Measurements from ENCODE around the gene MCMBP. TPM values are rescaled to one million over a fixed set of nuclear protein-coding genes. Genes with fewer than 3 reads are reported as not detected.

MCMBP gene
- total RNA-seq, 1 experiment from 2014 or later = 71.0 TPM

DNA sequence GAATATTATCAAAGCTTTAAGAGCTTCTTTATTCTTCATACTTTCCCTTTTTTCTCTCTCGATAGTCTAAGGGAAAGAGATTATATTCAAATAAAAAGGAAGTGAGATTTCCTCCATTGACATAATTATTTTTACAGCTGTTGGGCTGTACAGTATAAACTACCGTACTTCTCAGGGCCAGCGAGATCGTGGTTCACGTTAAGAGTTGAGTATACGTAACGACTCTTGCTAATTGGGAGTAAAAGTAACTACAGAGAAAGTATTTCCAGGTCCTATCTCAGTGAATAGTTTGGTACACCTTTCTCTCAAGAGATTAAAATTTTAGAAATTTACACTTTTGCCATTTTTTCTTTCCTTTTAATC lies 89.0 kb downstream of the MCMBP start:
- Mint-ChIP-seq H3K36me3 (ENCODE audit: insufficient read depth, unreplicated experiment) (no peaks in the 10 kb centered on the region), H3K27ac (ENCODE audit: low read depth, unreplicated experiment) (no peak overlapping the region), H3K4me3 (ENCODE audit: unreplicated experiment) (no peak overlapping the region), H3K27me3 (ENCODE audit: insufficient read depth, unreplicated experiment) (no peaks in the 10 kb centered on the region), H3K9me3 (ENCODE audit: unreplicated experiment) (no peaks in the 10 kb centered on the region), H3K4me1 (ENCODE audit: insufficient read depth, unreplicated experiment) (peaks cover 5% of the 10 kb centered on the region)
- no peak for DNase-seq (ENCODE audit: unreplicated experiment)
- BruUV-seq (replicated peaks) = no TSS peak
- CTCF ChIA-PET = no interaction called here
- TF ChIP-seq, protein P1, sequence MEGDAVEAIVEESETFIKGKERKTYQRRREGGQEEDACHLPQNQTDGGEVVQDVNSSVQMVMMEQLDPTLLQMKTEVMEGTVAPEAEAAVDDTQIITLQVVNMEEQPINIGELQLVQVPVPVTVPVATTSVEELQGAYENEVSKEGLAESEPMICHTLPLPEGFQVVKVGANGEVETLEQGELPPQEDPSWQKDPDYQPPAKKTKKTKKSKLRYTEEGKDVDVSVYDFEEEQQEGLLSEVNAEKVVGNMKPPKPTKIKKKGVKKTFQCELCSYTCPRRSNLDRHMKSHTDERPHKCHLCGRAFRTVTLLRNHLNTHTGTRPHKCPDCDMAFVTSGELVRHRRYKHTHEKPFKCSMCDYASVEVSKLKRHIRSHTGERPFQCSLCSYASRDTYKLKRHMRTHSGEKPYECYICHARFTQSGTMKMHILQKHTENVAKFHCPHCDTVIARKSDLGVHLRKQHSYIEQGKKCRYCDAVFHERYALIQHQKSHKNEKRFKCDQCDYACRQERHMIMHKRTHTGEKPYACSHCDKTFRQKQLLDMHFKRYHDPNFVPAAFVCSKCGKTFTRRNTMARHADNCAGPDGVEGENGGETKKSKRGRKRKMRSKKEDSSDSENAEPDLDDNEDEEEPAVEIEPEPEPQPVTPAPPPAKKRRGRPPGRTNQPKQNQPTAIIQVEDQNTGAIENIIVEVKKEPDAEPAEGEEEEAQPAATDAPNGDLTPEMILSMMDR (IDR thresholded peaks at IDR 0.05; ENCODE audit: unreplicated experiment) = no peak
- POLR2A ChIA-PET = interaction anchor here (1.2 kb wide), 1 partner anchor 13 kb away, joined by 3 read pairs; no protein-coding TSS in a partner anchor
- intact Hi-C loops (cut with micrococcal nuclease) = no loop called here

DNA sequence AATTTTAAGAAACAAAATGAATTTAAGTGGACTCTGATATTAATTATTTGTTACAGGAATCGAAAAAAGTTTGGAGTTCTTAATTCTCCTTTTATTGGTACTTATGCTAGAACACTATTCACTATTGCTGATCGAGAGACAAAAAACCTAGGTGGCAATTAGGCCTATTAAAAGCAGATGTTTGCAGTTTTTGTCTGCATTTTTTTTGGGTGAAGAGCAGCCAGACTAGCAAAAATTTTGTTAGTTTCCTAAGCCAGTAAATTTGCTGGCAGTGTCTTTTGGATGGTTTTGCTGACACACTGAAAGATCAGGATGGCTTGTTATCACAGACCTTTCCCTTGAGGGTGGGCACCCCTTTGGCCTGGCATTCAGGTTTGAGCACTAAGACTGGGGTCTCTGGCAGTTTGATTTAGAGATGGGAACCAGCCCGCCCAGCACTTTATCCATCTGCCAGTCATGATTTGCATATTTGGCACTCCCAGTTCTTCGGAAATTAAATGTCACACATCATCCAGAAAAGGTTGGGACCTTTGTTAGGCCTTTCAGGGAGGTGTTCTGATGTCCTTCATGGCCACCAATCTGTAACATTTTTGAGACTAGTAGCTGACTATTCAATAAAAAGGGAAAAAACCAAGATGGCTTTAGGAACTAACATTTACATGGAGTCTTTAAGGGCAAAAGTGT lies 89.5 kb downstream of the MCMBP start:
- POLR2A ChIA-PET = interaction anchor here (1.2 kb wide), 1 partner anchor 13 kb away, joined by 3 read pairs; no protein-coding TSS in a partner anchor
- Mint-ChIP-seq H3K4me3 (ENCODE audit: unreplicated experiment) (no peak overlapping the region), H3K36me3 (ENCODE audit: insufficient read depth, unreplicated experiment) (no peaks in the 10 kb centered on the region), H3K27ac (ENCODE audit: low read depth, unreplicated experiment) (no peak overlapping the region), H3K9me3 (ENCODE audit: unreplicated experiment) (no peaks in the 10 kb centered on the region), H3K4me1 (ENCODE audit: insufficient read depth, unreplicated experiment) (peaks cover 5% of the 10 kb centered on the region), H3K27me3 (ENCODE audit: insufficient read depth, unreplicated experiment) (no peaks in the 10 kb centered on the region)
- CTCF ChIA-PET = interaction anchor here (0.9 to 1.5 kb wide), 2 partner anchors 76 to 78 kb away, joined by 3 to 4 read pairs; no protein-coding TSS in a partner anchor
- no TSS peak for BruUV-seq (replicated peaks)
- DNase-seq (ENCODE audit: unreplicated experiment) = no peak
- TF ChIP-seq, protein P1 (IDR thresholded peaks at IDR 0.05; ENCODE audit: unreplicated experiment) = no peak
- intact Hi-C loops (cut with micrococcal nuclease) = no loop called here

DNA sequence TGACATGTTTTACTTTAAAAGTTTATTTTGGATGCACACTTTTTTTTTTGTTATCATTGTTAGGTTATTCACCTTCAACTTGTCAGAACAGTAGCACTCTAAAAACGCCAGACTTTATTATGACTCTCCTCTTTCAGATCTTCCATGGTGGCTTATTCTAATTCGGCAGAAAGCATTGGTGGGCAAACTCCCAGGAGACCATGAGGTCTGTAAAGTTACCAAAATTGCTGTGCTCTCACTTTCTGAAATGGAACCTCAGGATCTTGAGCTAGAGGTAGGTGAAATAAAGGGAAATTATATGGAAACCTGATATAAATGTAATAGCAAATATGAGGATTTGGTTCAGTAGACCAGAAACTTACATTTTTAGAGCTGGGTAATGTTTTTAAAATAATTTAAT lies 91.1 kb downstream of the MCMBP start:
- Mint-ChIP-seq H3K27ac (ENCODE audit: low read depth, unreplicated experiment) (no peak overlapping the region), H3K4me3 (ENCODE audit: unreplicated experiment) (no peak overlapping the region), H3K36me3 (ENCODE audit: insufficient read depth, unreplicated experiment) (no peaks in the 10 kb centered on the region), H3K27me3 (ENCODE audit: insufficient read depth, unreplicated experiment) (no peaks in the 10 kb centered on the region), H3K9me3 (ENCODE audit: unreplicated experiment) (no peaks in the 10 kb centered on the region), H3K4me1 (ENCODE audit: insufficient read depth, unreplicated experiment) (peaks cover 5% of the 10 kb centered on the region)
- TF ChIP-seq, protein P1 (IDR thresholded peaks at IDR 0.05; ENCODE audit: unreplicated experiment) = no peak
- ChIA-PET POLR2A (no interaction called here), CTCF (interaction anchor here (1.3 to 1.5 kb wide), 2 partner anchors 10 to 78 kb away, joined by 3 read pairs; no protein-coding TSS in a partner anchor)
- no TSS peak for BruUV-seq (replicated peaks)
- intact Hi-C loops (cut with micrococcal nuclease) = no loop called here
- DNase-seq (ENCODE audit: unreplicated experiment) = no peak

DNA sequence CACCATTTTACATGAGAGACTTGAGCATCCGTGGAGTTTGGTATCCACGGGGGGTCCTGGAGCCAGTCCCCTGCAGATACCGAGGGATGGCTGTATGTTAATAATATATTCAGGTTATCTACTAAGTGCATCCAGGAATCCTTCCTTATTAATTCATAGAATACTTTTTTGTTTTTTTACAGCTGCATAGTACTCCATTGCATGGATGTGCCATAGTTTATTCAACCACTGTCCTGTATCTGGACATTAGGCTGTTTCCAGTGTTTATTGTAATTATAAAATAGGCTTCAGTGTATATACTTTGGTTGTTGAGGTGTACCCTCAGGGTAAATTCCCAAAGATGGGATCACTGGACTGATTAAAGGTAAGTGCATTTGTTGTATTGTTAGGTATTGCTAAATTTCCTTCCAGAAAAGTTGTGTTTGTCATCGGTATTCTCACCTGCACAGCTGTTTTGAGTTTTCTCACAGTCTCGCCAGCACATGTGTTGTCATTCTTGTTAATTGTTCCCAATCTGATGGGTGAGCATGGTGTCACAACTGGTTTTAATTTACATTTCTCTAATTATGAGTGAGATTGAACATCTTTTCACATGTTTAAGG lies 91.7 kb downstream of the MCMBP start:
- ChIA-PET POLR2A (interaction anchor here (0.6 kb wide), 1 partner anchor 94 kb away, joined by 3 read pairs; no protein-coding TSS in a partner anchor), CTCF (interaction anchor here (1.3 to 1.5 kb wide), 2 partner anchors 10 to 30 kb away, joined by 3 to 7 read pairs; no protein-coding TSS in a partner anchor)
- H3K4me1 Mint-ChIP-seq (ENCODE audit: insufficient read depth, unreplicated experiment) = peaks cover 5% of the 10 kb centered on the region
- no TSS peak for BruUV-seq (replicated peaks)
- DNase-seq (ENCODE audit: unreplicated experiment) = no peak
- no peak overlapping the region for H3K27ac Mint-ChIP-seq (ENCODE audit: low read depth, unreplicated experiment)
- H3K27me3 Mint-ChIP-seq (ENCODE audit: insufficient read depth, unreplicated experiment) = no peaks in the 10 kb centered on the region
- intact Hi-C loops (cut with micrococcal nuclease) = no loop called here
- no peak overlapping the region for H3K4me3 Mint-ChIP-seq (ENCODE audit: unreplicated experiment)
- H3K36me3 Mint-ChIP-seq (ENCODE audit: insufficient read depth, unreplicated experiment) = no peaks in the 10 kb centered on the region
- TF ChIP-seq, protein P1 (IDR thresholded peaks at IDR 0.05; ENCODE audit: unreplicated experiment) = no peak
- no peaks in the 10 kb centered on the region for H3K9me3 Mint-ChIP-seq (ENCODE audit: unreplicated experiment)

Other genes with a start within 250 kb of the MCMBP start
- 53.7 and 55.2 TPM in 2 replicates for gene BAG3, start 221.5 kb downstream of the MCMBP start, total RNA-seq (2022)
- 10.3 and 14.9 TPM in 2 replicates for gene INPP5F, start 146.8 kb downstream of the MCMBP start, total RNA-seq (2022)
- gene SEC23IP, start 19.9 kb upstream of the MCMBP start, total RNA-seq (2022) = 60.5 and 64.9 TPM in 2 replicates